EH (cell line): ENCODE data around the gene EPB42.

ENCODE experiments used
- DNase-seq: peaks from one replicate; pipeline ENCODE4 v3.0.0-alpha.2; 2015; ENCODE audit warnings: low read depth

EPB42 gene

GRCh38 chr15:43220991-43221403 lies at the start of gene EPB42:
Gene EPB42, minus strand, starts transcription at chr15:43221018. Its CDS starts 193 bp downstream, at chr15:43220825.
- no peak for DNase-seq

DNA sequence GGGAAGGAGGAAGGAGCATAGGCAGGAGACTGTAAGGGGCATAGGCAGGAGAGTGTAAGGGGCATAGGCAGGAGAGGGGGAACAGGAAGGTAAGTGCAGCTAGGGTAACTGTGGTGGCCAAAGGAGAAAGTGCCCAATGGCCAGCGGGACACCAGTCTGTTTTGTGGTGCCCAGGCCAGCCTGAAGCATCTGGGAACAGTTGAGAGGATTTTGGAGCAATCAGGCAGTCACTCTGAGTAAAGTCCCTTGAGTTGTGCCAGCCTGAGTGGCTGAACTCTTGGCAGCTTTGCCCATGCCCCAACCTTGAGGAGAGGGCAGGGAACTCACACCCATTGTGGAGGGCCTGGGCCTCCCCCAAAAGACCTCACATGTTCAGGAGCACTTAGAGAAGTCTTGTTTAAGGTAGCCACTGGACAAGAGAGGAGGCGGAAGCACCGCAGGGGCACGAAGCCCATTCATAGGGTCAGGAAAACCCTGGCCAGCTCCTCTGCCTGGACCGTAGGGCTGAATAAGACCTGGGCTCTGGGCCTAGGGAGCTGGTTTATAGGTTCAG lies 49.4 kb upstream of the EPB42 start:
- DNase-seq: no peak

DNA sequence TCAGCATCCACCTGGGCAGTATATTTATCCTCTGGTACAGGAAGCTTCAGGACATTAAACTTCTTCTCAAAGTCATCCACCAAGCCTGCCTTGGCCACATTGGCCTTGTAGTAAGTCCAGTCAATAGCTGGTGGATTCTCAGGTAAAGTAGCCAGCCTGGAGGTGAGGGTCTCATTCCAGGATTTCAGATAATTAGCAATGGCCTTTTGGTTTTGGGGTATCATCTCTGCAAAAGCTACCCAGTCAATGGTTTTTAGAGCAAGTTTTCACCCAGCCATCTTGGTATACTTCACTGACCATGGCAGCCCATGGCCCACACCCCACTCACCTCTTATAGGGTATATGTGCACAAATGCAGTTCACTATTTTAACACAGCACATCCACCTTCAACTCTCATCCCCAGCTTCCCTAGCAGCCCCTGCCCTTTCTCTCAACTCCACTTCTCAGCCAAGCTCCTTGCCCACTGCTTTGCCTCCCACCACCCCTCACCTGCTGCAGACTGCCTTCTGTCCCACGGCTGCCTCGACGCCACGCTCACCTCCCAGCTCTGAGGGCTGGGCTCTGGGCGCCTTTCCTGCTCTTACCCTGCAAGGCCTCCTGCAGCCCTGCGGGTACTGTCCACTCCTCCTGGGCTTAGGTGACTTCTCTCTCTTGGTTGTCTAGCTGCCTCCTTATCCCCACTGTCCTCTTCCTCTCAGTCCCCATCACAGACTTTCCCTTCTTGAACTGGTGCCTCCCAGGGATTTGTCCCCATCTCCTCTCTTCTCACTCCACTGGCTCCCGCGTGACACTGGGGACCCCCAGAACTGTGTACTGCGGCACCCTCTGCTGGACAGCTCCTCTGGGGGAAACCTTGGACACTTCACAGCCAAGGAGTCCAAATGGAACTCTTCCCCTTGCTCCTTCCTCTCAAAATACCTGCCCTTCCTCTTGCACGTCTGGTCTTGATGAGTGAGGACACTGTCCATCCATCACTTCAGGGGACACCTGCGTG lies 47.6 kb upstream of the EPB42 start:
- DNase-seq: peak; percentile 33

- DNase-seq: no peak
Observed at GRCh38 chr15:43267439-43267838, 46.6 kb upstream of the EPB42 start.

DNA sequence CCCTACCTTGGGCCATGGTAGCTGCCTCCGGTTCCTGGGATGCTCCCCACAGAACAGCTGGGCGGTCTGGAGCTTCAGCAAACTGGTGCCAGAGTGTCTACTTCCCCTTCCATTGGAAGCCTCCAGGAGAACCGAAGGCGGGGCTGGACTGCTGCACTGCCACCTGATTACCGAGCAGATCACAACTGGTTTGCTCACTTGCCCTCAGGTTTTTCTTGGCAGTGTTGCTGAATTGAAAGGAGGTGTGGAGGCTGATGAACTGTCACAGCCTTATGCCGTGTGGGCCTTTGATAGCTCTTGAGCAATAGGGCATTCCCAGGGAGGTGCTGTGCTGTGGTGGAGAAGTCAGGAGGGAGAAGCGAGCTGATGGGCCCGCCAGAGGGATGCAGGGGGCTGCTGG lies 46.0 kb upstream of the EPB42 start, which contains the start of gene TGM5:
Gene TGM5 (minus strand): TSS at position 95 of the 400 bp plus-strand sequence. CDS start 79 bp downstream, at position 16.
- no peak for DNase-seq

GRCh38 chr15:43266386-43266785 lies 45.6 kb upstream of the EPB42 start:
- DNase-seq: no peak

- no peak for DNase-seq
Observed at GRCh38 chr15:43260011-43260615, 39.3 kb upstream of the EPB42 start.

- DNase-seq: no peak
Observed at GRCh38 chr15:43258781-43259180, 38.0 kb upstream of the EPB42 start.

- no peak for DNase-seq
Observed at GRCh38 chr15:43256341-43256740, 35.5 kb upstream of the EPB42 start.

DNA sequence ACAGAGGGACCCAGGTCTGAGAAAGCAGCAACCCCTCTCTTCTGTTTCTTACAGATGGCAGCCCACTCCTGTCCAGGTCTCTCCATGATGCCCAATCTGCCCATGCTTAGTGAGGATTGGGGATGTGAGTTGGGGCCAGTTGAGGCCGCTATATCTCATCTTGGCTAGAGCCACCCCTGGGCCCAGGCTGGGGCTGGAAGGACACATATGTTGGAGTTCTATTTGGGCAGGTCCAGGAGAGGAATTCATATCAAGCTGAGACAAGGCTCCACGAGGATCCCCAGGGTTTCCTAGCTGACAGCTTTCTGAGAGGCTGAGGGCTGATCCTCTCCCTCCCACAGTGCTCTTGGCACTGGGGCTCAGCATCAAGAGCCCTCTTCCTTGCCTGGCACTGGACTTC lies 34.6 kb upstream of the EPB42 start:
- no peak for DNase-seq

- peak; percentile 30 for DNase-seq
Observed at GRCh38 chr15:43253431-43254403, 32.9 kb upstream of the EPB42 start.

- no peak for DNase-seq
Observed at GRCh38 chr15:43251871-43252250, 31.0 kb upstream of the EPB42 start.

DNA sequence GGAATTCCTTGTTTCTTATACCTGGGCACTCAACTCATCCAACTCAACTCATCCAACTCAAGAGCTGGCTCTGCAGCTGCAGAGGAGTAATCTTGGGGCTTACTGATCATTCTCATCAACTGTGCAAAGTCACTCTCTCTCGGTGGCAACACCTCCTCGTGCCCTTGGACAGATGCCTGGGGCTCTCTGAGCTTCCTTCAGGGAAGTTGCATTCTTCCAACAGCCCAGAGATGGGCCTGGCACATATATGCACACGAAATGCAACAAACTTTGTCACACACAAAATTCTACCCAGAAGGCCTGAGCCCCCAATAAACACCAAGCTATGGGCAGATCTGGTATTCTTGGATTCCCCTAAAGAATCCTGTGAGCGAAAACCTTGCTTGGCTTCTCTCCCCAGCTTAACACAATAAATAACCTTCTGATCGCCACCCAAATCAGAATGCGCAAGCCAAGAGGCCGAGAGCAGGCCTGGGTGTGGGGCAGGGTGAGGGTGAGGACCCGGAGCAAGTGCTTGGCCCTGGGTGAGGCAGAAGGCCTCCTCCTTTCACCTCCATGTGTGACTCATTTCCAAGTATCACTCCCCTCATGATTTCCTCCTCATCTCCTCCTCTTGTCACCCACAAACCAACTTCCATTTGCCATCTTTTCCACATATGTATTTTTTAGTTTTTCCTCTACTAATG lies 30.5 kb upstream of the EPB42 start:
- no peak for DNase-seq

- DNase-seq: no peak
Observed at GRCh38 chr15:43250785-43251184, 30.0 kb upstream of the EPB42 start.

DNA sequence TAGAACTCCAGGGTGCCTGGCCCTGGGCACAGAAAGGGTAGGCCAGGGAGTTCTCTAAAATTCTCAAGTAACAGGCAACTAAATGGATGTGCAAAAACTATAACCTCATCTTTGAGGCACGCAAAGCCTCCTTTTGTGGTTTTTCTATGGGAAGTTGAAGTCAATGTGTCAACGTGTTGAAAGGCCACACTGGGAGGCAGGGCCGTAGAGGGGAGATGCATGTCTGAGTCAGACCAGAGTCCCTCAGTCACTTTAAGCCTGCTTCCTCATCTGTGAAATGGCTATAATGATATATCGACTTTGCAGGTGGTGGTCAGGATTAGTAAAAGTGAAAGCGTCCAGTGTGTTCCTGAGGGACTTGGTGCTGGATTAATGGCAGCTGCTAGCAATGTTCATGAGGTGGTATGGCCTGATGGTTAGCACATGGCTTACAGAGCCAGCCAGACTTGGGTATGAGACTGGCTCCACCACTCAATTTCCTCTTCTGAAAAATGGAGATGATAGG lies 28.9 kb upstream of the EPB42 start:
- DNase-seq: peak; percentile 88

GRCh38 chr15:43249236-43249635 lies 28.4 kb upstream of the EPB42 start:
- no peak for DNase-seq

- DNase-seq: no peak
Observed at GRCh38 chr15:43246261-43246774, 25.5 kb upstream of the EPB42 start.

GRCh38 chr15:43244092-43244491 lies 23.3 kb upstream of the EPB42 start:
- no peak for DNase-seq

- DNase-seq: no peak
Observed at GRCh38 chr15:43243020-43243645, 22.3 kb upstream of the EPB42 start.

GRCh38 chr15:43242616-43243015 lies 21.8 kb upstream of the EPB42 start:
- DNase-seq: no peak
